ENCODE data around the gene FOXN3. TPM values are rescaled to one million over a fixed set of nuclear protein-coding genes. Genes with fewer than 3 reads are reported as not detected.

FOXN3 gene
- total RNA-seq, 1 experiment from 2014 or later: 45.8 TPM

DNA sequence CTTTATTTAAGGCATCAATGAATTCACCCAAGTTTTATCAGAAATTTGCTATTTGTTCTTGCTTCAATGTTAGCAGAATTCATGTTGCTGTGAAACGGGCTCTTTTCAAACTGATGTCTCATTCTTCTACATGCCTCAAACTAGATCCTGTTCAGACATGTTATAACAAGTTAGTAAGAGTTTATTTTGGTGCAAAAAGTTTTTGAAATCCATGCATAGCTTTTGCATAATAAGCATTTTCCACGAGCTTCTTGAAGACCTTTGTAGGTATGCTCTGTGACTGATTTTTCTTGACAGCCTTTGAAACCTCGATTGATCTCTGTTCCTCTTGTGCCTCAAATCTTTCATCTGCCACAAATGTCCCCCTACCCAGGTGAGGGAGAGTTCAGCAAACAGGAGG lies 275.2 kb downstream of the FOXN3 start:
- no peak overlapping the region for H3K4me3 ChIP-seq
- H3K27ac ChIP-seq: no peak overlapping the region
- H3K27me3 ChIP-seq: no peaks in the 10 kb centered on the region
- H3K4me1 ChIP-seq: no peaks in the 10 kb centered on the region
- H3K36me3 ChIP-seq: no peaks in the 10 kb centered on the region
- peaks cover under 1% of the 10 kb centered on the region for H3K9me3 ChIP-seq (replicated peaks)
- DNase-seq: no peak

DNA sequence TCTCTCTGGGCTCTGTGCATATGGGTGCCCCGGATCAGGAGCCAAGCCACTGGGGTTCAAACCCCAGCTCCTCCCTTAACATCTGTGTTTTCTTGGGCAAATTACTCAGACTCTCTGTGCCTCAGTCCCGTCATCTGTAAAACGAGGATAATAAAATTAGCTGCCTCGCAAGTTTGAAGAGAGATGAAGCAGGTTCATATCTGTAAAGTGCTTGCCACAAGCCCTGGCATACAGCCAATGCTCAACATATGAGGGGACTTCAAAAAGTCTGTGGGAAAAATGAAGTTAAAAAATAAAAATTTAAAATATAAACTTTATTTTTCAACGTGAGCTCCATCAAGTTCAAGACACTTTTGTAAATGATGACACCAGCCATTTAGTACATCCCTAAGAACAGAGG lies 276.7 kb downstream of the FOXN3 start:
- H3K36me3 ChIP-seq: no peaks in the 10 kb centered on the region
- H3K27me3 ChIP-seq: no peaks in the 10 kb centered on the region
- H3K9me3 ChIP-seq (replicated peaks): peaks cover 12% of the 10 kb centered on the region
- no peak overlapping the region for H3K27ac ChIP-seq
- no peak for DNase-seq
- H3K4me1 ChIP-seq: no peaks in the 10 kb centered on the region
- H3K4me3 ChIP-seq: no peak overlapping the region

DNA sequence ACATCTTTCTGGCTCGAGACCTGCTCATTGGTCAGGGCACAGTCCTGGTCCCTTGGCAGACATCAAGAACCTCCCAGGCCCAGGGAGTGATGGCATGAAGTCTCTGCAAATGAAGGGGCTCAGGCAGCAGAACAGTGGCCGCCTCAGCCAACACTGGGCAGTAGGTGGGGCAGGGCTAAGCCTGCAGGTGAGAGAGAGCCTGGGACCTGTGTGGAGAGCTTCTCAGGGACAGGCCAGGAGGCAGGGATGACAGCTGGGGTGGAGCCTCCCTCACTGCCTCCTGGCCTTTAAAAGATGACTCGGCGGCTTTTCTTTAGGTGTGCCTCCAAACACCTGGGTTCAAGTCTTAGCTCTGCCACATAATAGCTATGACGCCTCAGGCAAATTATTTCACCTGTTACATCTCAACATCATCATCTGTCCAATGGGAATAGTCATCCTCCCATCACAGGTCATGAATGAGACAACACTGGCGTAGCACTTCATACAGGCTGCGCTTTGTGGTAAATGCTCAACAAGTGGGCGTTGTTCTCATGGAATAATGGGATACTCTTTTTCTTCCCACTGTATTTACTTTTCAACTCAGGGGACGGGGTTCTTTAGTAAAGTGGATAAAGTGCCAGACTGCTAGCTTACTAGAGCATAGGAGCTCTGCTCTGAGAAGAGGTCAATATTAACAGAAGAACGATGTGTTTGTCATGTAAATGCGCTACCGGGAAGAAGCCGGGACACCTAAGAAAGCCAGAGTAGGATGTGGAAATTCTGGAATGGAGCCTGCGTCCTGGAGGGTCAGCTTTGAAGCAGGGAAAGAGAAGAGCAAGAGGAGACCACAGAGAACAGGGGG lies 277.4 kb downstream of the FOXN3 start:
- Histone ChIP-seq H3K9me3 (replicated peaks) (peaks cover 12% of the 10 kb centered on the region), H3K36me3 (no peaks in the 10 kb centered on the region), H3K27ac (no peak overlapping the region), H3K27me3 (no peaks in the 10 kb centered on the region), H3K4me3 (no peak overlapping the region), H3K4me1 (no peaks in the 10 kb centered on the region)
- no peak for DNase-seq

DNA sequence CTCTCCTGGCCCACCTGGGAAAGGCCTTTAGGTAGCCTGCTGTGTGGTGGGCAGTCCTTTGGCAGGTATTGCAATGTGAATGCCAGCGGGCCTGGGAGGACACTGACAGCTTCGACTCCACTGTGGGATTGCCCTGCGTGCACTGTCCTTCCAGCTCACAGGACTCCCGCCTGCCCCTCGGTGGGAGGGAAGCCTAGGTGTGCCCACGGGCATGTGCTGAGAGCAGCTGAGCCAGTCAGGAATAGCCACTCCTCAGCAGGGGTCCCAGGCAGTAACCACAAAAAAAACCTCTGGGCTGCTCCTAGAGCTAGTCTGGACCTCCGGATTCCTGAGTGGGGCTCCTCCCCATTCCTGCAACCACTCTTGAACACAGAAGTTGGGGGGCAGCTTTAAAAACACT lies 278.2 kb downstream of the FOXN3 start:
- peak; percentile 13 to 23 for DNase-seq
- Histone ChIP-seq H3K4me1 (no peaks in the 10 kb centered on the region), H3K4me3 (no peak overlapping the region), H3K27ac (no peak overlapping the region), H3K27me3 (no peaks in the 10 kb centered on the region), H3K36me3 (no peaks in the 10 kb centered on the region), H3K9me3 (replicated peaks) (peaks cover 12% of the 10 kb centered on the region)

DNA sequence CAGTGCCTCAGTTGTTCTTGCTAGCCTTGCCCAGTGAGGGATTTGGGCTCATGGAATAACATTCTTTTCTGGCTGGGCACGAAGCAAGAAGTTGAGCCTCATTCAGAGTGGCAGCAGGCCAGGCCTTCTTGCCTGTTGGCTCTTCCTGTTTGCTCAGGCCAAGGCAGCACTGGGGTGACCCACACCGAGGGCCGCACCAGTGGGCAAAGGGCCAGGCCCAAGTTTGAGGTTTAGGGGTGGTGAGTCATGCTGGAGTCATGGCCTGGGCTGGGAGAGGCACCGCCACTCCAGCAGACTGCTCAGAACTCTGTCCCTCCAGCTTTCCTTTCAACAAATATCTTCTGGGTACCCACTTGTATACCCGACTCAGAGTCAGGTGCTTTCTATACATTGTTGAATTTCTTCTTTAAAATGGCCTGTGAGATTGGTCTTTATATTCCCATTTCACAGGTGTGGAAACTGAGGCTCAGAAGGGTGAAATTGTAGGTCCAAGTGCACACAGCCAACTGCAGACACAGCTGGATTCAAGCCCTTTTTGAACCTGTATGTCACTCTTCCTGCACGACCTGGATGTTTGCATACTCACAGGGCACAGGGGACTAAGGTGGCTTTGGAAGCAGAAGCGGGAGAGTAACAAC lies 279.4 kb downstream of the FOXN3 start:
- H3K27ac ChIP-seq: no peak overlapping the region
- H3K4me3 ChIP-seq: no peak overlapping the region
- peaks cover 12% of the 10 kb centered on the region for H3K9me3 ChIP-seq (replicated peaks)
- peak; percentile 66 to 74 for DNase-seq
- no peaks in the 10 kb centered on the region for H3K36me3 ChIP-seq
- no peaks in the 10 kb centered on the region for H3K4me1 ChIP-seq
- H3K27me3 ChIP-seq: no peaks in the 10 kb centered on the region

DNA sequence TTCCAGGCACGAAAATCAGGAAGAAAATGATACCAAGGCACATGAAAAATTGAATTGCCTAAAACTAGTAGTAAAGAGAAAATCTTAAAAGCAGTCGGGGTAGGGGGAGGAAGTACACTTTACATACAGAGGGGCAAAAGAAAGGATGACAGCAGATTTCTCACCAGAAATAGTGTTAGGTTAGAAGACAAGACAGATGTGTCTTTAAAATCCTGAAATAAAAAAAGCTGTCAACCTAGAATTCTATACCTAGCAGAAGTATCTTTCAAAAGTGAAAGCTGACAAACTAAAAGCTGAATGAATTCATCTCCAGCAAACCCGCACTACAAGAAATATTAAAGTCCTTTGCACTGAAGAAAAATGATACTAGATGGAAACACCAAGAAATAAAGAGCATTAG lies 280.4 kb downstream of the FOXN3 start:
- H3K27ac ChIP-seq: no peak overlapping the region
- no peaks in the 10 kb centered on the region for H3K4me1 ChIP-seq
- DNase-seq: no peak
- peaks cover 12% of the 10 kb centered on the region for H3K9me3 ChIP-seq (replicated peaks)
- H3K27me3 ChIP-seq: no peaks in the 10 kb centered on the region
- no peaks in the 10 kb centered on the region for H3K36me3 ChIP-seq
- no peak overlapping the region for H3K4me3 ChIP-seq

DNA sequence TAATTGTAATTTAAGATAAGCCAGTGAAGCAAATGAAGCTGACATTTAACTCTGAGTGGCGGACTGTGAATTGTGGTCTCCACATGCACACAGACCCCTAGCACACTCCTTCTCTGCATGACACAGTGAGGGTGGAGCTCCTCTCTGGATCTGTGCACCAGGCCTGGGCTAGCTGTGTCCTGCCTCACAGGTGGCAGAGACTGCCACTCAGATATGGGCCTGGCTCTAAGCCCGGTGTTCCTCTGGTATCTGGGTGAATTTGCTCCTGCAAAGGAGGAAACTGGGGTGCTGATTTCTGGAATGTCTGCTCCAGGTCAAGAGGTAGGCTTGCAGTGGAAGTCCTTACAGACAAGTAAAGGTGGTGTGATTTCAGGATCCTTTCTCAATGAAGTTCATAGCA lies 282.4 kb downstream of the FOXN3 start:
- no peaks in the 10 kb centered on the region for H3K36me3 ChIP-seq
- H3K27ac ChIP-seq: no peak overlapping the region
- H3K4me1 ChIP-seq: no peaks in the 10 kb centered on the region
- H3K4me3 ChIP-seq: no peak overlapping the region
- no peak for DNase-seq
- H3K27me3 ChIP-seq: no peaks in the 10 kb centered on the region
- peaks cover 12% of the 10 kb centered on the region for H3K9me3 ChIP-seq (replicated peaks)

DNA sequence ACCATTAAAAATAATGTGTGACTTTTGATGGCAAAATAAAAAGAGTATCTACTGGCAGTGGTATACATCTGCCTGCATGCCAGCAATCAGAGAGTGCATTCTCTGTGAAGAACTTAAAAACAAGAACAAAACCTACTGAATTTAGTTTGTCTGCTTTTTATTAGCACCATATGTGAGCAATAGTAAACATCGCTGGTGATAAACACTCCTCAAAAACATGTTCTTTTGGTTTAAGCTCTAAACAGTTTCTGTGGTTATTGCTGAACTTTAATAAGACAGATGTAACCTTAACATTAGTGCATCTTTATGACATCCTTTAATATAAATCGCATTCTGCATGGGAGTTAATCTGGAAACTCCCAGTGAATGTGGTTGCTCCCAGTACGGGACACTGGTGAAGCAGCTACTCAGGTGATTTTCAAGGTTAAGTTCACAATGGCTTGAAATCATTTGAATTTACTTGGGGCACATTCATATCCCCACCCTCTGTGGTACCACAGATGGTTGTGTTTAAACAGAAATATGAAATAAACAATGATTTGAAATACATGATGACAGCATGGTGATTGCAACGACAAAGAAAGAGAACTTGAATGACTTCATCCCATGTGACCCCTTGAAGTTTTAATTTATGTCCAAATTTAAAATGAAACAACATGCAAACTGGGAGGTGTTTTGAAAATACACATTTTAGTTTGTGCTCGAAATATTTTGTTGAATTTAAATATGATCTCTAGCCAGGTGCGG lies 285.9 kb downstream of the FOXN3 start:
- no peak for DNase-seq

DNA sequence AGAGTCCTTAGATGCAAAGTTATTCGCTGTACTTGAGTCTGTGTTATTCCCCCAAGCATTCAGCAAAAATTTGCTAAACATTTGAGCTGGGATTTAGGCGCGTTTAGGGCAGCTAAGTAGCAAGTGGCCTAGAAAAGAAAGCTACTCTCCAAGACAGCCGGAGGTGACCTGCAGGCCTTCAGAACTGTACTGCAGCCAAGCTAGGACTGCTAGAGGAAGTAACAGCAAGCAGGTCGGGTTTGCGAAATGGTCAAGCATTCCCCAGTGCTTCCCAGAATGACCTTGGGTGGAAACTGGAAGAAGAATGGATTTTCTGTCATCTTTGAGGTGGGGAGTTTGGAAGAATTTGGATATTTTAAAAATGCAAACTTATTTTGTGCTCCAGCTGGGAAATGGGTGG lies 287.5 kb downstream of the FOXN3 start:
- Histone ChIP-seq H3K4me1 (no peaks in the 10 kb centered on the region), H3K27me3 (no peaks in the 10 kb centered on the region)

More for the DNA sequence above, 285.9 kb downstream of the FOXN3 start:
- Histone ChIP-seq H3K27ac (no peak overlapping the region), H3K9me3 (replicated peaks) (peaks cover 5% of the 10 kb centered on the region), H3K36me3 (no peaks in the 10 kb centered on the region), H3K4me1 (no peaks in the 10 kb centered on the region), H3K27me3 (no peaks in the 10 kb centered on the region), H3K4me3 (no peak overlapping the region)

DNA sequence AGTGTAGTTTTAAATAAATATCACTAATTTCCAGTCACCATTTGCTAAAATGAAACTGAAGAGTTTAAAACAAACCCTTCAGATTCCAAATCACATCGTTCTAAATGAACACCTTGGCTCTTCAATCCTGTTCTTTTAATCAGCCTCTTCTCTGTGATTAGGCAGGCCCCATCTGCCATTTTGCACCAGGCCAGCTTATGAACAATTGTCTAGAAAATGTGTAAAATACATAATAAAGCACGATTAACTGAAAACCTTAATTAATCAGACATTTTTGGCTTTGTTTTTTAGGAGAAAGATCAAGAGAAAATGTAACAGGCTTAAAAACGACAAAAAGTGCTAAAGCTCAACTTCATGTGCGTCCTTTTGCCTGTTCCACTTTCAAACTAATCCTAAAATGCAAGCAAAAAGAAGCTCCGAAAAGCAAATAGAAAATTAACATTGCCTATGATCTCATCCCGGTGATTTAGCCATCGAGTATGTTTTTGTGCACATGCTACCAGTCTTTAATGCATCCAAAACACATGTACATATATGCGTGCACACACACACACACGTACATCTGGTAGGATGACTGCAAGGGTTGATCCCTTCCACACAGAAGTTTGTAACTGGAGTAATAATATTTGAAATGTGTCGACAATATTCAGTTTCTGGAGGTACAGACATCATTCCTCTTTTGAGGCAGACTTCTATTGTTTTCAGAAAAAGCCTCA lies 288.6 kb downstream of the FOXN3 start:
- Histone ChIP-seq H3K4me1 (no peaks in the 10 kb centered on the region), H3K4me3 (no peak overlapping the region), H3K27ac (no peak overlapping the region), H3K27me3 (no peaks in the 10 kb centered on the region), H3K36me3 (no peaks in the 10 kb centered on the region), H3K9me3 (replicated peaks) (no peaks in the 10 kb centered on the region)
- DNase-seq: no peak

More for the DNA sequence above, 287.5 kb downstream of the FOXN3 start:
- Histone ChIP-seq H3K9me3 (replicated peaks) (no peaks in the 10 kb centered on the region), H3K27ac (no peak overlapping the region), H3K36me3 (no peaks in the 10 kb centered on the region), H3K4me3 (no peak overlapping the region)
- DNase-seq: no peak

DNA sequence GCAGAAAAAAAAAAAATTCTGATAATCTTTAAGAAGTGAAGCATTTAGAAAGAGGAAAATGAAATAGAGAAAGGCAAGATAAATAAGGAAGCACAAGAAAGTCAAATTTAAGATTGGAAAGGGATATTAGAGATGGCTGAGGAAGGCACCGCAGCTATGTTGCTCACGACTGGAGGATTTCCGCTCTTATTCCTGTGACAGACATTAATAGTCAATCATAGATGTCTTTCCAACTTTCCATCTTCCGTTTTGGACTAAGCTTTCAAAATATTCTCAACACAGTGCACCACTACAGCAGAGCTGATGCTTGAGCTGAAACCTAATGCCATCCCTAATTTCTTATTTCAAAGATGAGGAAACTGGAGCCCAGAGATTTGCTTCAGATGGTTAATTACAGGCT lies 290.6 kb downstream of the FOXN3 start:
- DNase-seq: peak in 1 of 2 experiments; percentile 57
- peak overlapping the region; percentile 48 for H3K4me3 ChIP-seq
- H3K9me3 ChIP-seq (replicated peaks): no peaks in the 10 kb centered on the region
- H3K36me3 ChIP-seq: no peaks in the 10 kb centered on the region
- no peaks in the 10 kb centered on the region for H3K27me3 ChIP-seq
- no peaks in the 10 kb centered on the region for H3K4me1 ChIP-seq
- no peak overlapping the region for H3K27ac ChIP-seq

DNA sequence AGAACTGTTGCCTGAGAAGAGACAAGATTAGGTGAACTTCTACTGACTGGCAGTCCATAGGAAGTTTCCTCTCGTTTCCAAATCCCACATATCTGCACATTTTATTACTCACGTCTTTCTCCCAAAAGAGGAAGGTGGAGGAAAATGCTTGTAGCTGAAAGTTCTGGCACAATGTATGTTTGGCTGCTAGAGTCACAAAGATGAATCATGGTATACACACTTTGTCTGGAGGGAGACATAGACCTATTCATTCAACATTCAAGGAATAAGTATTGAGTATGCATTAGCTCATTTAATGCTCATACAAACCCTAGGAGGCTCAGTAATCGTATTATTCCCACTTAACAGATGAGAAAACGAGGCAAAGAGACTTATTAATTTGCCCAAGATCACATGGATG lies 291.8 kb downstream of the FOXN3 start:
- DNase-seq: no peak
- no peaks in the 10 kb centered on the region for H3K4me1 ChIP-seq
- no peak overlapping the region for H3K4me3 ChIP-seq

DNA sequence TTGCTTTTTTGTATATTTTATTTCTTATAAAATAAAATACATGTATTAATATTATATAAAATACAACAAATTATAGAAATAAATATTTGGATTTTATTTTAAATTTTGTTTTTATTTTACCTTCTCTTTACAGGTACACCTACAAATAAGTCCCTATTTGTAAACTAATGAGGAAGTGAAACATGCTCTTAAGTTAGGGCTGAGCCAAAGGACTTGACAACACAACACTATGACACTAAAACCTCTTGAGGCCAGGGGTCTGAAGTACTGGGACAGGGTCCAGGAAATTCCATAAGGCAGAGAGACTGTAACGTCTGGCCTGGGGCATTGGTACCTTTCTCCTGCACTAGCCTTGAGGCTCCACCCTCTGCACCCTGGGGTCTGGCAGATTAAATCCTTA lies 293.2 kb downstream of the FOXN3 start:
- Histone ChIP-seq H3K27me3 (no peaks in the 10 kb centered on the region), H3K9me3 (replicated peaks) (no peaks in the 10 kb centered on the region), H3K27ac (no peak overlapping the region), H3K36me3 (no peaks in the 10 kb centered on the region), H3K4me3 (no peak overlapping the region), H3K4me1 (no peaks in the 10 kb centered on the region)
- DNase-seq: no peak

More for the DNA sequence above, 291.8 kb downstream of the FOXN3 start:
- Histone ChIP-seq H3K9me3 (replicated peaks) (no peaks in the 10 kb centered on the region), H3K36me3 (no peaks in the 10 kb centered on the region), H3K27me3 (no peaks in the 10 kb centered on the region), H3K27ac (no peak overlapping the region)

DNA sequence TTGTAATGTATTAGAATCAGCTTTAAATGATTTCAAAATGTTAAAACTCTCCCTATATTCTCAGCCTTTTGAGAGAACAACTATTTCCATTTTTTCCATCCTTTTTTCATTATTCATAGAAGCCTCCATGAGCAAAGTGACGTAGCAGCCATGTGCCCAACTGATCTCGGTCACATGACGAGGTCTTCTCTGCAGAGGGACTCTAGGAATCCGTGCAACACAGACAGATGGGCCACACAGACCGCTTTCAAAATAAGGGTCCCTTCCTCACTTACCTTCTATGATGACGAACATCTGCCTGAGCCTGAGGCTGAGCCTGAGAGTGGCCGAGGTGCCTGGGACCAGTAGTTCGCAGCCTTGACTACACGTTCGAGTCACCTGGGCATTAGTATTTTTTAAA lies 293.8 kb downstream of the FOXN3 start:
- H3K4me1 ChIP-seq: no peaks in the 10 kb centered on the region
- H3K36me3 ChIP-seq: no peaks in the 10 kb centered on the region
- H3K4me3 ChIP-seq: no peak overlapping the region
- H3K27ac ChIP-seq: no peak overlapping the region
- H3K9me3 ChIP-seq (replicated peaks): no peaks in the 10 kb centered on the region
- no peak for DNase-seq
- no peaks in the 10 kb centered on the region for H3K27me3 ChIP-seq

Data from SJCRH30 (cell line).